ENCODE measurements around the gene RAPH1. TPM values are rescaled to one million over a fixed set of nuclear protein-coding genes. Genes with fewer than 3 reads are reported as not detected.
A peak's percentile ranks its signal among the peaks of the same experiment; 100 is the strongest.

The RAPH1 gene
- total and polyA plus RNA-seq, 11 donors = 3.6 to 30.4 (median 16.2) TPM

GRCh38 chr2:203535784-203536585 lies 884 bp upstream of the RAPH1 start:
- WGBS, 4 donors = 5 to 20% (median 11%) methylated on average over 11 to 14 of the region's 14 CpGs
- intact Hi-C loops (cut with DNase I) = loop anchor here in 6 of 10 donors (2.0 to 10.0 kb wide), 5 partner anchors 46 to 247 kb away; no protein-coding TSS in a partner anchor

GRCh38 chr2:203534621-203535077 lies 452 bp downstream of the RAPH1 start:
- WGBS, 4 donors = 0 to 1% (median 1%) methylated on average over 1 to 37 of the region's 37 CpGs
- Histone ChIP-seq H3K4me1 (peaks cover 0 to 34% (median 12%) of the 10 kb centered on the region in 12 donors), H3K27me3 (no peaks in the 10 kb centered on the region), H3K36me3 (no peaks in the 10 kb centered on the region), H3K27ac (peak overlapping the region; percentile 87 to 98 (median 94)), H3K4me3 (peak overlapping the region; percentile 65 to 98 (median 96)), H3K9me3 (peaks cover 0 to 7% (median 0%) of the 10 kb centered on the region in 12 donors)
- intact Hi-C loops (cut with DNase I) = loop anchor here in 6 of 10 donors (2.0 to 10.0 kb wide), 8 partner anchors 37 to 248 kb away; no protein-coding TSS in a partner anchor
- DNase-seq (peak; percentile 48 to 74 (median 50)), ATAC-seq (peak in 3 of 4 donors; percentile 25 to 55 (median 37))
- TF ChIP-seq CTCF (IDR thresholded peaks at IDR 0.05) (no peak), POLR2A (IDR thresholded peaks at IDR 0.05) (no peak)

More at GRCh38 chr2:203535784-203536585, 884 bp upstream of the RAPH1 start:
- no peak for TF ChIP-seq CTCF (IDR thresholded peaks at IDR 0.05)
- TF ChIP-seq POLR2A (IDR thresholded peaks at IDR 0.05) = no peak
- Histone ChIP-seq H3K27ac (peak overlapping the region; percentile 76 to 98 (median 90)), H3K4me3 (peak overlapping the region; percentile 44 to 98 (median 96)), H3K36me3 (no peaks in the 10 kb centered on the region), H3K9me3 (peaks cover 0 to 7% (median 0%) of the 10 kb centered on the region in 12 donors), H3K4me1 (peaks cover 0 to 31% (median 12%) of the 10 kb centered on the region in 12 donors), H3K27me3 (no peaks in the 10 kb centered on the region)
- no peak for DNase-seq
- no peak for ATAC-seq

- Histone ChIP-seq H3K27me3 (no peaks in the 10 kb centered on the region), H3K9me3 (peaks cover 0 to 7% (median 0%) of the 10 kb centered on the region in 12 donors), H3K36me3 (no peaks in the 10 kb centered on the region), H3K4me3 (peak overlapping the region; percentile 65 to 98 (median 96)), H3K4me1 (peaks cover 0 to 34% (median 12%) of the 10 kb centered on the region in 12 donors), H3K27ac (peak overlapping the region in 10 of 12 donors; percentile 87 to 98 (median 94))
- ATAC-seq (peak in 1 of 4 donors; percentile 24), DNase-seq (no peak)
- 4 to 9% (median 5%) methylated on average over 24 of the region's 24 CpGs for WGBS, 4 donors
- TF ChIP-seq CTCF (IDR thresholded peaks at IDR 0.05) (no peak), POLR2A (IDR thresholded peaks at IDR 0.05) (no peak)
- intact Hi-C loops (cut with DNase I) = loop anchor here in 5 of 10 donors (2.0 to 10.0 kb wide), 7 partner anchors 37 to 249 kb away; no protein-coding TSS in a partner anchor
Measured at GRCh38 chr2:203533676-203534591, 1.2 kb downstream of the RAPH1 start.
